Stimulated activated CD4-positive, alpha-beta T cell treated with anti-CD3 and anti-CD28 coated beads, Interleukin-4, amount 100 ng/mL, for 48 hours (primary cell): Measurements from ENCODE around the gene MRFAP1.

ENCODE experiments used
- DNase-seq, 2 donors: peaks; one replicate each; pipeline ENCODE4 v3.0.0-alpha.2; 2020; ENCODE audit warnings: low read depth in 2 of 2

The MRFAP1 gene

DNA sequence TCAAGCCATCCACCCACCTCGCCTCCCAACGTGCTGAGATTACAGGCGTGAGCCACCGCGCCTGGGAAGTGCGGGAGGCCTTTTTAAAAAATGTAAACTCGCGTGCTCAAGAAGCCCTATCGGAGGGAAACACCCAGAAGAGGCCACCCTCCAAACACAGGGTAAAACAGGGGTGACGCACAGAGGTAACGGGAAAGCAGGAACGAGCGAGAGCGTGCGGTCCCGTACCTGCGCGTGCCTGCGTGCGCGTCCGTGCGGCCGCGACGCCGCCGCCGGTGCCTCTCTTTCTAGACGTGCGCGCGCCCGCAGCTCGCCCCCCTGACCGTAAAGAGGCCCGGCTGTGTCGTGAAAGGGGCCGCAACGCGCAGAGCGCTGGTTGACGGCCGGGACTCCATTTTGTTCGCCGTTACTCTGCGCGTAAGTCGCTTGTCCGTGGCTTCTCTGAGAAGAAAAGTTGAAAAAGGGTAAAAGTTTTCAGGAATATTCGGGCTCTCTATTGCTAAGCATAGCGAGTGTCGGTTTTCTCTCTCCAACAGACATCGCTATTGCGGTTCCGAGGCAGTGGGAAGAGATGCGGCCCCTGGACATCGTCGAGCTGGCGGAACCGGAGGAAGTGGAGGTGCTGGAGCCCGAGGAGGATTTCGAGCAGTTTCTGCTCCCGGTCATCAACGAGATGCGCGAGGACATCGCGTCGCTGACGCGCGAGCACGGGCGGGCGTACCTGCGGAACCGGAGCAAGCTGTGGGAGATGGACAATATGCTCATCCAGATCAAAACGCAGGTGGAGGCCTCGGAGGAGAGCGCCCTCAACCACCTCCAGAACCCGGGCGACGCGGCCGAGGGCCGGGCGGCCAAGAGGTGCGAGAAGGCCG lies at the start of gene MRFAP1:
Gene MRFAP1 (plus strand): TSS at position 394 of the 872 bp plus-strand sequence. CDS start 178 bp downstream, at position 572.
- DNase-seq: peak; percentile 87 to 92

DNA sequence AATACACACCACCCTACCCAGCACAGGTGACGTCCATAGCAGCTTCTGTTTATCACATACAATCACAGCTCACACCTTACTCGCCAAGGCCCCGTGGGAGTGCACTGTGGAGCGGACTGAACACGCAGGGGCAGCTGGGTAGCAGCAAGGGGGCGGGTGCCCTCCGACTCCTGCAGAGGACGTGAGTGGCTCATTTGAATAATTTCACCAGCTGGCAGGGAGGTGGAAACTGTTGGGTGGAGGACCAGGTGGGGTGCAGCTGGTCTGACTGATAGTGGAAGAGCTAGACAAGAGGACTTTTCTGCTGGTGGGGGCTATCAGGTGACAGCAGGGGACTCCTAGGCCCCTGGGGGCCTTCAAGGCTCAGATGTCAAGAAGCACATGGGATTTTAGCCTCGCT lies 49.2 kb upstream of the MRFAP1 start:
- DNase-seq: no peak

DNA sequence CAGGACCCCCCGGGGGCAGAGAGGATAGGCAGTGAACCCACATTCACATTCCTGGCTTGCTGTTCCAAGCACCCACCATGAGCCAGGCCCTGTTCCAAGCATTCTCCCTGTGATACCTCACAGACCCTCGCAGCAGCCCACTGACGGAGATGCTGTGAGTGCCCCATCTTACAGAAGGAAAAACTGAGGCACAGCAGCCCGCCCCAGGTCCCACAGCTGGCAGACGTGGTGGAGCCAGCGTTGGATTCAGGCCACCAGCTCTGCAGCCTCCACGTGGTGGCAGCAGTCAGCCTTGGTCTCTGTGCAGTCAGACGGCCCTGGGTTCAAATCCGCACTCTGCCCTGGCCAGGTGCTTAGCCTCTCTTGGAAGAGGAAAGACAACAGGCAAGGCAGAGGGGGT lies 48.7 kb upstream of the MRFAP1 start:
- DNase-seq: no peak

DNA sequence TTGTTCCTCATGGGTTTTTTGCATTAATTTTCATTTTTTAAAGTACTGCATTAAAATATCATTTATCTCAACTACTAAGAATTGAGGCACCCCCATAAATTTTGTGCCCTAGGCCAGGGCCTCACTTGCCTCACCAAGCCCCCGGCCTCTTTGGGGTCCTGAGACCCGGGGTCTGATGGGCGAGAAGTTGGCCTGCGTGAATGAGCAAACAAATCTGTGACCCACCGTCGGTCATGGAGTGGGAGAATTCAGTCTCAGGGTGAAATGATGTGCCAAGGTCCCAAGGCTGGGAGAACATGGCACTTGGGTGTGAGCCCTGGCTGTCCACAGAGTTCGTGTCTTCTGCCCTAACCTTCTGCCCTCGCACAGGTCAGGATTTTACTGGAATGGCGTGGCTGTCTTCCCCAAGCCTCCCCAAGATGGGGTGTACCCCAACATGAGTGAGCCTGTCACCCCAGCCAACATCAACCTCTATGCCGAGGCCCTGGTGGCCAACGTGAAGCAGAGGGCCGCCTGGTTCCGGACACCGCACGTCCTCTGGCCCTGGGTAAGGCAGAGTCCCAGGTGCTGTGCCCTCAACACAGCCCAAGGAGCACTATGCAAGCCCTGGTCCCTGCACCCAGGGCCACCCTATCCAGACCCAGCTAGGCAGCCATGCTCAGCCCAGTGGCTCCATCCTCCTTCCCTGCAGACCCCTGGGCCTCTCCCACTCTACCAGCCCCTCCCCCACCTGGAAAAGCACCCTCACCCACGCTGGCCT lies 47.5 kb upstream of the MRFAP1 start:
- no peak for DNase-seq

DNA sequence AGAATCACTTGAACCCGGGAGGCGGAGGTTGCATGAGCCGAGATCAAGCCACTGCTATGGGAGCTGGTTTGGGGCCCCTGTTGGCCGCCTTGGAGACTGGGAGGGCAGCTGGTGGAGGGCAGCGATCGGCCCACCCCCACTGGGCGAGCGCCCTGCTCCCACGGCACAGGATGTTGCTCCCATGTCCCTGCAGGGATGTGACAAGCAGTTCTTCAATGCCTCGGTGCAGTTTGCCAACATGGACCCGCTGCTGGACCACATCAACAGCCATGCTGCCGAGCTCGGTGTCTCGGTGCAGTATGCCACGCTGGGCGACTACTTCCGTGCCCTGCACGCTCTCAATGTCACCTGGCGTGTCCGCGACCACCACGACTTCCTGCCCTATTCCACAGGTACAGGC lies 46.1 kb upstream of the MRFAP1 start:
- no peak for DNase-seq

DNA sequence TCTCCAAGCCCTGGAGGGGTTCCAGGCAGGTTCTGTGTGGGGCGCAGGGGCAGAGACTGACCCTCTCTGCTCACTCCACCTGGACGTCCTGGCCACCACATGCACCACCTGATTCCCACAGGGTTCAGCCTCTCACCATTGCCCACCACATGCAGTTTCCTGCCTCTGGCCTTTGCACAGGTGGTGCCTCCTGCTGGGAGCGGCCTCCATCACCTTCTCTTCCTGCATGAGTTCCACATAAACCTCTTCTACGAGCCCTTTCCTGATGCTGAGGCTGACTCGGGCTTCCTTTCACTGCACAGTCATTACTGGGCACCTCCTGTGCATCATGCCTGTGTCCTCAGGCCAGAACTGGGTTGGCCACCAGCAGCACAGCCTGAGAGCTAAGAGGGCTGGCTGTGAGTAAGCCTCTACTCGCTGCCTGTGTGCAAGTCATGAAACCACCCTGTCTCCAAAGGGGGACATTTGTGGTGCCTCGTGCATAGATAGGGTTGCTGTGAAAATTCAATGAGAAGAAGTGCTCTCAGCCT lies 45.6 kb upstream of the MRFAP1 start:
- DNase-seq: no peak

DNA sequence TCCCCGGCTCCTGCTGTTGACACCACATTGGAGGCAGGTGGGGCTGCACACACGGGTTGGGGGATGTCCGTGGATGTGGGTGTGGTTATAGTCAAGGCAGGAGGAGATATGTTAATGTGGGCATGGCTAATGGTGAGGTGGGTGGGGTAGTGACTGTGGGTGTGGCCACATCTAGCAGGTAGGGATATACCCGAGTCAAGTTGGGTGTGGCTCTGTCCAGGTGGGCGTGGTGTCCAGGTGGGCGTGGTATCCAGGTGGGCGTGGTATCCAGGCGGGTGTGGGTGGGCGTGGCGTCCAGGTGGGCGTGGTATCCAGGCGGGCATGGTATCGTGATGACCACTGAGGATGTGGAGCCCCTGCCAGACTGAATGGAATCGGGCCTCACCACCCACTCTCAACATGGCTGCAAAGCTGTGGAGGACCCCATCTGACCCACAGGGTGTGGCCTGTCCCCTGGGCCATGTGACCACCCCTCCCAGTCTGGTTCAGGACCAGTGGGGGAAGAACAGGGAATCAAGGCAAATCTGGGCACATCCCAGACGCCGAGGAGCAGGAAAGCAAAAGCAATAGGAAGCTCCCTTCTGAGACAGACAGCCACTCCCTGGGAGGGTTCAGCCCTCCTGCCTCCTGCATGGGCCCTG lies 44.5 kb upstream of the MRFAP1 start:
- no peak for DNase-seq

DNA sequence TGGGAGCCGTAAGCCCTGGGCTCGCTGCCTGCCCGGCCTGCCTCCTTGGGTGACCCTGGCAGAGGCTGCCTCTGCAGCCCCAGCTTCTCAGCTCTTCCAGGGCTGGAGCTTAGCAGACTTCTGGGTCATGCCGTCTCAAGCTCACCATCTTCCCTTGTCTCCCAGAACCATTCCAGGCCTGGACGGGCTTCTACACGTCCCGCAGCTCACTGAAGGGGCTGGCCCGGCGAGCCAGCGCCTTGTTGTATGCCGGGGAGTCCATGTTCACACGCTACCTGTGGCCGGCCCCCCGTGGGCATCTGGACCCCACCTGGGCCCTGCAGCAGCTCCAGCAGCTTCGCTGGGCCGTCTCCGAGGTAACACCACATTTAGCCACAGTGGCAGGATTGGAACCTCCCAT lies 43.5 kb upstream of the MRFAP1 start:
- no peak for DNase-seq

DNA sequence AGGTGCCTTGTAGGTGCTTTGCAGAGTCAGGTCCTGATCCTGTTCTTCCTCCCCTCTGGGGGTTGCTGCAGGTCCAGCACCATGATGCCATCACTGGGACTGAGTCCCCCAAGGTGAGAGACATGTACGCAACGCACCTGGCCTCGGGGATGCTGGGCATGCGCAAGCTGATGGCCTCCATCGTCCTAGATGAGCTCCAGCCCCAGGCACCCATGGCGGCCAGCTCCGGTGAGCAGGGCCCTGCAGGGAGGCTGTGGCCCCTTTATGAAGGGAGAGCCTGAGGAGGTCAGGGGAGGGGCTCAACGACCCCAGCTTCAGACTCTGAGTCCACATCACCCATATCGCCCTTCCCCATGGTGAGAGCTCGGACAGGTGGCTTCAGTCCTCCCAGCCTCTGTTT lies 42.4 kb upstream of the MRFAP1 start:
- DNase-seq: no peak

DNA sequence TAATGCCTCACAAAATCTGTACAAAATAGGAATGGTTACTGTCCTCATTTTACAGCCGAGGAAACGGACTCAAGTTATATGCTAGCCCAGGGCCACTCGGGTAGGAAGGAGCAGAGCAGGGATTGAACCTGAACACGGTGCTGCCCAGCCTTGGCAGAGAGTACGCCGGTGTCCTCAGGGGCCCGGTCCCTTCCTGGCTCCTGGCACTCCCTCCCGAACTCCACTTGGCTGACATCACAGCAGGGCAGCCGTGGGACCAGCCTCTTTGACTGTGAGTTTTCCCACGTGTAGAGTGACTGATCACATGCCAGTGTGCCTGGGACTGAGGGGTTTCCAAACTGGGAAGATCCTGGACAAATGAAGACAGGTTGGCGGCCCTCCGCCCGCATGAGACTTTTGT lies 41.8 kb upstream of the MRFAP1 start:
- no peak for DNase-seq

DNA sequence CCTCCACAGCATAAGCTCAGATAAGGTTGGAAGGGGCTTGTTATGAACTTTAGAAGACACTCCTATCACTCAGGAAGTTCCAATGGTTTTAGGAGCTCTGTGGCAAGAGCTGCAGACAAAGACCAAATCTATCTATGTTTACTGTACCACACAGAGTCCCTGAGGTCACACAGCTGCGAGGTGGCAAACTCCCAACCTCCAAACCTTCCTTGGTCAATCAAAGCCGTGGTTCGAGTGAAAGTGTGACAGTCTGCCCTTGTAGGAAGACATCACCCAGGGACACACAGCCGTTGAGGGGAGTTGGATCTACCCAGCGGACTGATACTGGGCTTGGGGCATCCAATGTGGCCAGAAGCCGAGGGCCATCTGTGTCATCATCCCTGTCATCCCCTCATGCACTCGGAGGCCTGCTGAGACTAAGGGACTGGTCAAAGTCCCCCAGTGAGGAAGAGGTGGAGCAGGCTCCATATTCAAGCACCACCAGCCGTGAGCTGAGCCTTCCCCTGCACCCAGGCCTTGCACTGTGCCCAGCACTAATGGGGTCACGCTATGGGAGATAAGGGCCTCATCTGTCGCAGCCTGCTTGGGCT lies 38.7 kb upstream of the MRFAP1 start:
- DNase-seq: no peak

DNA sequence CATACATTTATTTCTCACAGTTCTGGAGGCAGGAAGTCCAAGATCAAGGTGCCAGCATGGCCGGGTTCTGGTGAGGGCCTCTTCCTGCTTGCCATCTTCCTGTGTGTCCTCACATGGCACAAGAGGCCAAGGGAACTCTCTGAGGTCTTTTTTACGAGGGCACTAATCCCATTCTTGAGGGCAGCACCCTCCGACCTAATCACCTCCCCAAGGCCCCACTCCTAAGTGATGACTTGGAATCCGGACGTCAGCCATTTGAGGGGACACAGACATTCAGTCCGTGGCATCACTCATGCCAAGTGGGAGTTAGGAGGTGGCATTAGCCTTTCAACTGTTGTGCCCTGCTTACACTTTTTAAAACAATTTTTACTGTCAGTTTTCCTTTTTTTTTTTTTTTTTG lies 38.2 kb upstream of the MRFAP1 start:
- DNase-seq: no peak

DNA sequence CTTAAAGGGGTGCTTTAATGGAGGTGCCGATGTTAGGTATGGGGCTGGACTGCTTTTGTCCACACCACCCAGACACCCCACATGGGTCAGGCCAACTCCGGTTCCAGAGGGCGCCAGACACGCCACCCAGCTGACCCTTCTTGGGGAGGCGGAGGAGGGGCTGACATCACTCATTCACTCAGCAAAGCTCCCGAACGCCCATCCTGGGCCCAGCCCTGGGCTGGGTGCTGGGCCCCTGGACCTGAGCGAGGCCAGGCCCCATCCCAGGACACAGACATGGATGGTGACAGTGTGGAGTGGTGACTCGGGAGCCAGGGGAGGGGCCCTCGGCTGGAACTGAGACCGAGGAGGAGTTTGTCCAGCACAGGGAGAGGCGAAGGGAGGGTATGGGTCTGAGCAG lies 37.4 kb upstream of the MRFAP1 start:
- DNase-seq: no peak

DNA sequence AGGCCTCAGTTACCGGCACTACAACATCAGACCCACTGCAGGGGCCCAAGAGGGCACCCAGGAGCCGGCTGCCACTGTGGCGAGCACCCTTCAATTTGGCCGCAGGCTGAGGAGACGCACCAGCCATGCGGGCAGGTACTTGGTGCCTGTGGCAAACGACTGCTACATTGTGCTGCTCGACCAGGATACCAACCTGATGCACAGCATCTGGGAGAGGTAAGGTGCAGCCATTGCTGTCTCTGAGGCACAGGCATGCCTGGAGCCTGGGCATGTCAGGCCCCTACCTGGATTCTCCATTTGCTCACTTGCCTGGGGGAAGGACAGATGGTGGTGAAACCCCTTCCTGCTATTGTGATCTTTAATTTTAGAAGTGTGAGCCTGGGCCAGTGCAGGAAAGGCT lies 35.4 kb upstream of the MRFAP1 start:
- no peak for DNase-seq

DNA sequence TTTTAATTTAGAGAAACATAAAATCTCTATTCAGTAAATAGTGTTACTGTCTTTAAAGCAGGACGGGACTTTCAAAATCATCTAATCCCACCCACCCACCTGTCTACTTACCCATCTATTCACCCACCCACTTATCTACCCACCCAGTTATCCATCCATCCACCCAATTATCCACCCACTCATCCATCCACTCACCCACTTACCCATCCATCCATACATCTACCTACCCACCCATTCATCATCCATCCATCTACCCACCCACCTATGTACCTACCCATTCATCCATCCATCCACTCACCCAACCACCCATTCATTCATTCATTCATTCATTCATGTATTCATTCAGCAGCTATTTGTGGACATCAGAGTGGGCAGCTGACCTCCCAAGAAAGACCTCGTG lies 34.9 kb upstream of the MRFAP1 start:
- no peak for DNase-seq

DNA sequence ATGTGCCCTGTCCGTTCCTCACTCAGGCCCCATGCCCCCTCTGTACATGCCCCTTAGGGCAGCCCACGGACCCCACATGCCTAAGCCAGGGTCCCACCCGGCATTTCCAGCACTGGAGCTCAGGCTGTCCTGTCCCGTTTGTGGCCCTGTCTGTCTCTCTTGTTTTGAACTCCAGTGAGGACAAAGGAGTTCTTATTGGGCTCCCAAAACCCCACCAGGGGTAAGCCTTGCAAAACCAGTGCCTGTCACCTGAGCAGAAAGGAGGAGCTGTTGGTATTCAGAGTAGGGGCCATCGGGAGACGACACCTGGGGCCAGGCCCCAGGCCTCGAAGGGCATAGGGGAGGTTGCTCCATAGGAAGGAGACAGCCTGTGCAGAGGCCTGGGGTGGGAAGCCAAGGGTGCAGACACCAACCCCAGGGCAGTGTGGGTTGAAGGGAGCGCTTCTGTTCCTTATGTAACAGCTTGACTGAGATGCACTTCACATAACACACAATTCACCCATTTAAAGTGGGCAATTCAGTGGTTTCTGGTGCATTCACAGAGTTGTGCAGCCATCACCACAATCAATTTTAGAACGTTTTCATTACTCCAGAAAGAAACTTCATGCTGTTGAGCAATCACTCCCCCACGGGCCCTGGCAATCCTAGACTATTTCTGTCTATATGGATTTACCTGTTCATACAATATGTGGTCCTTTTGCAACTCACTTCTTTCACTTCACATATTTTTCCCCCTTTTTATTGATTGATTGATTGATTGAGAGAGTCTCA lies 33.8 kb upstream of the MRFAP1 start:
- DNase-seq: no peak

DNA sequence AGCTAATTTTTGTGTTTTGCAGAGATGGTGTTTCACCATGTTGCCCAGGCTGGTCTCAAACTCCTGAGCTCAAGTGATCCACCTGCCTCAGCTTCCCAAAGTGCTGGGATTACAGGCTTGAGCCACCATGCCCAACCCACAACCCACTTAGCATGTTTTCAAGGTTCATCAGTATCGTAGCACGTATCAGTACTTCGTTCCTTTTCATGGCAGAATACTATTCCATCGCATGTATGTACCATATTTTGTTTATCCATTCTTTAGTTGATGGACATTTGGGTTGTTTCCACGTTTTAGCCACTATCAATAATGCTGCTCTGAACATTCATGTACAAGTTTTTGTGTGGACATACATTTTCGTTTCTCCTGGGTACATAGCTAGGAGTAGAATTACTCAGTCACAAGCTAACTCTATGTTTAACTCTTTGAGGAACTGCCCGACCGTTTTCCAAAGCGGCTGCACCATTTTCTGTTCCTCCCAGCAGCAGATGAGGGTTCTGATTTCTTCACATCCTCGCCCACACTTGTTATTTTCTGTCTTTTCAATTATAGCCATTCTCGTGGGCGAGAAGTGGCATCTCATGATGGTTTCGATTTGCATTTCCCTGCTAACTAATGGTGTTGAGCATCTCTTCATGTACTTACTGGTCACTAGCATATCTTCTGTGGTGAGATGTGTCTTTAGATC lies 33.0 kb upstream of the MRFAP1 start:
- no peak for DNase-seq

DNA sequence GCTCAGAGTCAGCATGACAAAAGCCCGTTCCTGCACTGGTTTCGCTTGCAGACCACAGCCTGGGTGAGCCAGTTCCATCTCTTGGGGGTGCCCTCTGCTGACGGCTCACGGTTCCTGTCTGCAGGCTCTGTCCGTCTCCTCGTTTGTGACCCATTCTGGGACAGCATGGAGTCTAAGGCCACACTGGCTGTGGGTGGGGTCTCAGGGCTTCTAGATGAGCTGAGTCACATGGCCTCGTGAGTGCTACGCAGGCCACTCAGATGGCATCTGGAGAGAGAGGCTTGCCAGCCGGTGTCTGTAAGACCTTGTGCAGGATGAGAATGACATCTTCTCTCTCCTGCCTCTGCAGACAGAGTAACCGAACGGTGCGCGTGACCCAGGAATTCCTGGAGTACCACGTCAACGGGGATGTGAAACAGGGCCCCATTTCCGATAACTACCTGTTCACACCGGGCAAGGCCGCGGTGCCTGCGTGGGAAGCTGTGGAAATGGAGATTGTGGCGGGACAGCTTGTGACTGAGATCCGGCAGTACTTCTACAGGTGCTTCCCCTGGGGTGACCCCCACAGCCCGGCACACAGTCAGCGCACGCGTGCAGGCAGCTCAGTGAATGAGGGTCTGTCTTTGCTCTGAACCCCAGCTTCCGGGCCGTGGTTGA lies 31.6 kb upstream of the MRFAP1 start:
- DNase-seq: no peak

DNA sequence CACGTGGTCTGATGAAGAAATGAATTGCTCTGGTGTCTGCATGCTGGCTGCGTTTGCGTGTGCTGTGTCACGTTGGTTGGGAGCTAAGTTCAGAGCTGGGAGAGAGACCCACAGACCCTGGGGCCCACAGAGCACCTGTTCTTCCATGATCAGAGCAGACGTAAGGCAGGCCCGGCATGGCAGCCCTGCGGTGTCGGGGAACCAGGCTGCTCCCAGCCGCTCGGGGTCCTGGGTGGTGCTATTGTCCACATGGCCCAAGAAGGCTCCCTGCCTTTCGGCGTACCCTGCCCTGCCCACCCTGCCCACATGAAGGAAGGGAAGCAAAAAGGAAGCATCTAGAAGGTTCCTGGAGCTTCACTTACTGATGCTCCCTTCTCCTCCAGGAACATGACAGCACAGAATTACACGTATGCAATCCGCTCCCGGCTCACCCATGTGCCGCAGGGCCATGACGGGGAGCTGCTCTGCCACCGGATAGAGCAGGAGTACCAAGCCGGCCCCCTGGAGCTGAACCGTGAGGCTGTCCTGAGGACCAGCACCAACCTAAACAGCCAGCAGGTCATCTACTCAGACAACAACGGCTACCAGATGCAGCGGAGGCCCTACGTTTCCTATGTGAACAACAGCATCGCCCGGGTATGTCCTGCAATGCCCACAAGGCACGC lies 30.9 kb upstream of the MRFAP1 start:
- no peak for DNase-seq
